GM21526 (cell line): ENCODE measurements around the gene WWOX.
"Not testable (repeated sequence)": the region's sequence is repeated elsewhere in the genome, so short reads cannot be mapped to it uniquely, and the experiment has no call there.

Source experiments
- ATAC-seq: cut with Tn5 transposase; IDR thresholded peaks from one replicate; pipeline ENCODE4 v1.9.1; 2021; ENCODE audit warnings: moderate library complexity; ENCODE audit not compliant: unreplicated experiment, low FRiP score

Gene WWOX

GRCh38 chr16:78505544-78506366, 406.3 kb downstream of the WWOX start:
- no peak for ATAC-seq

DNA sequence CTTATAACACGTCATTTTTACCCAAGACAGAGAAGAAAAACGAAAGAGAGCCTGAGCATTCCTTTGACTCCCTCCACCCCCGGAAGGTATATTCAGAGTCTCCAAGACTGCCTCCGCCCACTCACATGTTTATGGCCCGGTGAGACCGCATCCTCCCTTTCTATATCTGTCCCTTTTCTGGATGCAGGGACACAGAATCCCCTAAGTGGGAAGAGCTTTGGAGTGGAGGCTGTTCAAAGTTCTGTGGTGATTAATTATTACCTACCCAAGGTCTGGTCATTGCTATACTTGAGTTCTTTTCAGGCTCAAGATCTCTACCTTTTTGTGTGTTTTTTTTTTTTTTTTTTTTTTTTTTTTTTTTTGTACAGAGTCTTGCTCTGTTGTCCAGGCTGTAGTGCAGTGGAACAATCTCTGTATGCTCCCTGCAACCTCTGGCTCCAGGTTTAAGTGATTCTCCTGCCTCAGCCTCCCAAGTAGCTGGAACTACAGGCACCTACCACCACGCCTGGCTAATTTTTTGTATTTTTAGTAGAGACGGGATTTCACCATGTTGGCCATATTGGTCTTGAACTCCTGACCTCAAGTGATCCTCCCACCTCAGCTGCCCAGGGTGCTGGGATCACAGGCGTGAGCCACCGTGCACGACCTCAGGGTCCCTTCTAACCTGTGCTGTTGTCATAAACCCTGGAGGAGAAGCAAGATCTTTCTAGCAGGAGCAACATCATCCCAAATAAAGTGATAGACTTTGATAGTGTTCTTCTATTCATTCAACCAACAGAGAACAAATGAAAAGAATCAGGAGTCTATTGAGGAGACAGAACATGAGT, 407.1 kb downstream of the WWOX start:
- ATAC-seq = no peak

DNA sequence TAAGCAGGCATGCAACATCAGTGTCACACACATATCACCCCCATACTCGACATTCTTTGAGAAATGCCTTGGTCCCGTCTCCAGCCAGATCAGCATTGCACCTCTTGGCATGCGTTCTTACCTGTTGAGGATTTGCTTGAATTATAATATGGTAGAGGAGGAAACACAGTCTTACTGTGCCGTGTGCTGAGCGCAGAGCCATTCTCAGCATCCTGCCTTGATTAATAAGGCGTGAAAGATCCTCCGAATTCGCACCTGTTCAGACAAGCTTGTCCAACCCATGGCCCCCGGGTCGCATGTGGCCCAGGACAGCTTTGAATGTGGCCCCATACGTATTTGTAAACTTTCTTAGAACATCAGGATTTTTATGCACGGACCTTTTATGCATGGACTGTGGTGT, 408.1 kb downstream of the WWOX start:
- no peak for ATAC-seq

- peak; percentile 77 for ATAC-seq
Observed at GRCh38 chr16:78509965-78510364, 410.5 kb downstream of the WWOX start.

- no peak for ATAC-seq
Observed at GRCh38 chr16:78510496-78510895, 411.0 kb downstream of the WWOX start.

- no peak for ATAC-seq
Observed at GRCh38 chr16:78513838-78514237, 414.4 kb downstream of the WWOX start.

DNA sequence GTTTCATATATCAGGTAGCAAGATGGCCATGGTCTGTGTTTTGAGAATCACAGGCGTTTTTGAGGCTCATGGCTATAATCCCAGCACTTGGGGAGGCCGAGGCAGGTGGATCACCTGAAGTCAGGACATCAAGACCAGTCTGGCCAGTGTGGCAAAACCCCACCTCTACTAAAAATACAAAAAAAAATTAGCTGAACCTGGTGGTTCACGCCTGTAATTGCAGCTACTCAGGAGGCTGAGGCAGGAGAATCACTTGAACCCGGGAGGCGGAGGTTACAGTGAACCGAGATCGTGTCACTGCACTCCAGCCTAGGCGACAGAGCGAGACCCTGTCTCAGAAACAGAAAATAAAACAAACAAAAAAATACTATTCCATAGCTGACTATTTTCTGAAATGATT, 415.4 kb downstream of the WWOX start:
- ATAC-seq = not testable (repeated sequence)

GRCh38 chr16:78515421-78515820, 416.0 kb downstream of the WWOX start:
- ATAC-seq = no peak

DNA sequence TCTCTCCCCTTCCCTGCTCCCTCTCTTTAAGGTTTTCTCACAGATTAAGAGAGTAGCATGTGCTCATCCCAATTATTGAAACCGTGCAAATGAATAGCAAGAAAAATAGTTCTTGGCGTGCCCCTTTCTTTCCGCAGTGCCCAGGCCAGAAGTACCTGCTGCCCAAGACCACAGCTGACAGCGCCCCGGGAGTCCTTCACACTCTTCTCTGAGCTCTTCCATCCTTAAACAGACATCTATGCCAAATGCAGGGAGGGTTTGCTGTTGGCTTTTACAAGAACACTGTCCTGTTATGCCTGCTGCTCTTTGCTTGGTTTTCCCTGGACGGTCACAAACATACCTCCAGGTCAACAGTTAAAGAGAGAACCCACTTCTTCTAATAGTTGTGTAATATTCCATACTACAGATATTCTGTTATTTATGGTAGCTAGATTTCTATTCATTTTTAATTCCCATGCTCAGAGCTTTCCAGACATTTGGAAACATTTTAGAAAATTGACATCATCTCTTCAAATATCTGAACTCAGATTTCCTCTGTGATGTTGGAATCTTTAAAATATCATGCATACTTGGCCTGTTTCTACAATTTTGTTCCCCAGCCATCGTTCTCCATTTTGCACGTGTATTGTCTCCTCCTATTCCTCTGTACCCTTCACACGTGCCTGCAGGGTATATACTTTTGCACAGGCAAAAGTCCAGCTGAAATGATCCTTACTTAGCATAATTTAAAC, 416.7 kb downstream of the WWOX start:
- ATAC-seq = no peak

GRCh38 chr16:78519896-78520295, 420.4 kb downstream of the WWOX start:
- no peak for ATAC-seq

- no peak for ATAC-seq
Observed at GRCh38 chr16:78520470-78520869, 421.0 kb downstream of the WWOX start.

- ATAC-seq = no peak
Observed at GRCh38 chr16:78522327-78522726, 422.9 kb downstream of the WWOX start.

DNA sequence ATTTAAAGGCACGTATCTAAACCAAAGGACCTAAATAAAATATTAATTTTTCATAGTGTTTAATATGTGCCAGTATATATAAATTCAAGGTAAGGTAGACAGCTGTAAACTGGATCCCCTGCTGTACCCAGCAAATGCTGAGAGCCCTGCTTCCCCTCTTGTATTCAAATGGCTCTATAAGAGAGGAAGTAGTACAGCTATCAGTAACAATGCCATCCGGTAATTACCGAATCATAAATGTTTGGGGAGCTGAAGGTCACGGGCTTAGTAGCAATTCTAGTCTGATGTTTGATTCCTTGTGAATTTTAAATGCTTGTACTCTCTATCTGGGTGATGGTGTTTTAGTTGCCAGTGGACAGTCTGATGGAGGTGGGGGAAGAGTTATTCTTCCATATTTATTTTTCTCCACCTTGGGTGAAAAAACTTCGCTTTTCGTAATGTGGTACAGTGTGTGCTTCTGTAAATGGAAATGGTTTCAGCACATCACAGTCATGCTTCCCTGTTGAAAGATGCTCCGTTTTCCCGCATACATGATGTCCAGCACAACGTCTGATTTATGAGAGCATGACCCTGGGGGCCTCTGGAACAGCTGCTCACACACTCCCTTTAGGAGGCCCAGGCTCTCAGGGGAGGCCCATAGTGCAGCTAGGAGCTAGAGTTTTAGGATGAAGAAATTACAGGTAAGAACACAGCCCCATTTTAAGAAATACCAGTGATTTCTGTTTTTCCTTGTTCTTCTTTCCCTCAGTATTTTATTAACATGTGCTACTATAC, 423.9 kb downstream of the WWOX start:
- ATAC-seq = no peak

DNA sequence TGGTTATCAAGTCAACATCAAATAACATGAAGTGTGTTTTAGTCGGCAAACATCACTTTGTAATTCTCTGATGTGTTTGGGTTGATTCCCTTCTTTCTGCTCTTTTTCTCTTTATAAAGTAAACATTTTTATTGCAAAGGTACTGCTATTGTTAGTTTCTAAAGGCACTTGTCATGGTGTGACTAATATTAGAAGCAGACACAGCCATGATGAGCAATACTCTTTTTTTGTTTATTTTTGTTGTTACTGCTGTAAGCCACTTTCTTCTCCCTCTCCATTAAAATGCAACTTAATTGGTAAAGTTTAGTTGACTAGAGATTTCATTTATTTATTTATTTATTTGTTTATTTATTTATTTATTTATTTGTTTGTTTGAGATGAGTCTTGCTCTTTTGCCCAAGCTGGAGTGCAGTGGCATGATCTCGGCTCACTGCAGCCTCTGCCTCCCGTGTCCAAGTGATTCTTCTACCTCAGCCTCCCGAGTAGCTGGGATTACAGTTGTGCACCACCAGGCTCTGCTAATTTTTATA, 424.7 kb downstream of the WWOX start:
- ATAC-seq = no peak

GRCh38 chr16:78528265-78528664, 428.8 kb downstream of the WWOX start:
- no peak for ATAC-seq

- no peak for ATAC-seq
Observed at GRCh38 chr16:78529881-78530280, 430.4 kb downstream of the WWOX start.

DNA sequence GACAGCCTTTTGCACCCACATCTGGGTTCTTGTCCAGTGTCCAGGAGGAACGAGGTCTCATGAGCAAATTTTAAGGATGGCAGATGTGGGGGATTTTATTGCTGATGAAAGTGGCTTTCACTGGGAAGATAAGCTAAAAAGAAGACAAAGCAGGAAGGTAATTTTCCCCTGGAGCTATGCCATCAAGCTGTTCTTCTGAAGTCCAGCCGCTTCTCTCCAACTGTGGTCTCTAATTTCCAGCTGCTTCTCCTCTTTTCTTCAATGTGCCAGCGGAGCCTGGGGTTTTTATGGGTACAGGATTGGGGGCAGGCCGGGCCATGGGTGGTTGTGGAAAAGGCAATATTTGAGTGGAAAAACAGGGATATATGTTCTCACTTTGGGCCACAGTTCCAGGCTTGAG, 430.8 kb downstream of the WWOX start:
- ATAC-seq = no peak

DNA sequence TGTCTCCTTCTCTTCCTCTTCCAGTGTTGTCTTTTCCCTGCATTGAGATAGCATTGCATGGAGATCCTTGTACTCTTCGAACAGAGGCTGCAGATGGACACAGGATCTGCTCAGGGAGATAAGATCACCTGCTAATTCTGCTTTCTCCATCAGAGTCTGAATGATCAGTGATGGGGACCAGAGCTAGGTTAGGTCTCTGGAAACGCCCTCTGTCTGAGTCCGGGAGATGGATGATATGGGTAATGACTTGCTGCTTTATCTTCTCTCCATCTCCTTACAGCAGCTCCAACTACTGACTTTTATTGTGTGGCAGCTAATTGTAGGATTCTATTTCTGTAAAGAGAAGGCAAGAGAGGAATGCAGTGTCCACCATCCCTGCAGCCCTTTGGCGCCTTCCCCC, 435.6 kb downstream of the WWOX start:
- no peak for ATAC-seq

- ATAC-seq = no peak
Observed at GRCh38 chr16:78537511-78537910, 438.1 kb downstream of the WWOX start.

DNA sequence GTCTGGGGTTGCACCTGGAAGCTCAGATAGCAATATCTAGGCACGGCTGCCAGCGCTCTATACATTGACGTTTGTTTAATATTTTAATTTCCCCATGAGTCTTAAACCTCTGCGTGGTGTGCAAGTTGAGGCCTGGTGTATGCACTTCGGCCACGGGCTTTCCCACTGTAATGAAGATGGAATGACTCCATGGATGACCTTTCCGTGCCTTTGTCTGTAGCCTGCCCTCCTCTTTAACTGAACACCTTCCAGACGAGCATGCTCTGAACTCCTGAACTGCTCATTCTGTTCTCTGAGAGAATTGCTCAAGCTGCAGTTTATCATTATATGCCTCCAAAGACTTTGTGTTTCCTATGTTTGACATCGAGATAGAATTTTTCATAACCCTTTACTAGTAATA, 438.8 kb downstream of the WWOX start:
- ATAC-seq = no peak
